IMR-90 (cell line): ENCODE measurements around the gene LMNTD2. TPM values are rescaled to one million over a fixed set of nuclear protein-coding genes. Genes with fewer than 3 reads are reported as not detected.

Experiments used
- ATAC-seq: fragments of 200-7000 bp; cut with Tn5 transposase; 2 replicates; pipeline ENCODE4 v1.9.1; 2020; ENCODE audit warnings: low read depth, mild to moderate bottlenecking, moderate library complexity
- BruUV-seq: library from RNA; stranded (reverse); fragments of 400-500 nt; replicated peaks from 2 replicates; lab custom pipeline; 2021; lab: Mats Ljungman, UMichigan
- CTCF ChIA-PET: fragments of 300-600 bp; formaldehyde crosslinking; extraction: SDS; loops from one replicate; lab custom pipeline; 2021; ENCODE audit warnings: antibody characterized with exemption; lab: Yijun Ruan, JAX
- POLR2A ChIA-PET: fragments of 300-600 bp; sonication (Branson Sonifier 250); formaldehyde crosslinking; loops from one replicate; lab custom pipeline; 2022; ENCODE audit warnings: antibody characterized with exemption; ENCODE audit not compliant: unreplicated experiment; lab: Charles Lee
- DNase-seq: peaks from one replicate; pipeline ENCODE4 v3.0.0; 2013
- H2AFZ ChIP-seq: replicated peaks from 2 replicates; pipeline ENCODE3; 2013; ENCODE audit warnings: low read length, mild to moderate bottlenecking; ENCODE audit not compliant: poor library complexity
- H2AK5ac ChIP-seq: 2 replicates; pipeline ENCODE4 v1.6.1; 2013; ENCODE audit warnings: low read depth, low read length, inconsistent platforms
- H2AK9ac ChIP-seq: replicated peaks from 2 replicates; pipeline ENCODE3; 2013; ENCODE audit warnings: mild to moderate bottlenecking, low read depth, low read length, moderate library complexity; ENCODE audit not compliant: poor library complexity
- H2BK120ac ChIP-seq: 2 replicates; pipeline ENCODE4 v1.6.1; 2013; ENCODE audit warnings: low read depth, low read length, inconsistent platforms
- H2BK15ac ChIP-seq: 3 replicates; pipeline ENCODE4 v1.6.1; 2013; ENCODE audit warnings: low read depth, low read length, inconsistent platforms
- H2BK20ac ChIP-seq: 2 replicates; pipeline ENCODE4 v1.6.1; 2013; ENCODE audit warnings: low read depth, mild to moderate bottlenecking, inconsistent platforms, low read length, moderate library complexity
- H2BK5ac ChIP-seq: 2 replicates; pipeline ENCODE4 v1.6.1; 2013; ENCODE audit warnings: mild to moderate bottlenecking, low read depth, low read length, inconsistent platforms; ENCODE audit not compliant: poor library complexity, severe bottlenecking
- H3K14ac ChIP-seq: replicated peaks from 2 replicates; pipeline ENCODE4 v1.6.1; 2013; ENCODE audit warnings: low read depth, low read length, inconsistent platforms
- H3K18ac ChIP-seq: 2 replicates; pipeline ENCODE4 v1.6.1; 2013; ENCODE audit warnings: low read depth, low read length, control low read depth
- H3K23ac ChIP-seq: 2 replicates; pipeline ENCODE4 v1.6.1; 2013; ENCODE audit warnings: low read depth, low read length, inconsistent platforms
- H3K27ac ChIP-seq: 2 replicates; pipeline ENCODE4 v1.5.1; 2013; ENCODE audit warnings: mild to moderate bottlenecking, control low read depth, low read length; ENCODE audit not compliant: insufficient read depth
- H3K27me3 ChIP-seq: 2 replicates; pipeline ENCODE4 v1.6.1; 2013; ENCODE audit warnings: low read length; ENCODE audit not compliant: control insufficient read depth, insufficient read depth
- H3K36me3 ChIP-seq: 2 replicates; pipeline ENCODE4 v1.6.1; 2013; ENCODE audit warnings: low read length, mixed read lengths; ENCODE audit not compliant: control insufficient read depth, insufficient read depth
- H3K4ac ChIP-seq: 2 replicates; pipeline ENCODE4 v1.6.1; 2013; ENCODE audit warnings: low read depth, low read length, inconsistent platforms
- H3K4me1 ChIP-seq: 2 replicates; pipeline ENCODE4 v1.6.1; 2013; ENCODE audit warnings: low read length, mixed read lengths; ENCODE audit not compliant: control insufficient read depth, insufficient read depth
- H3K4me2 ChIP-seq: 2 replicates; pipeline ENCODE4 v1.6.1; 2013; ENCODE audit warnings: low read depth, mild to moderate bottlenecking, control low read depth, low read length, moderate library complexity
- H3K4me3 ChIP-seq: 2 replicates; pipeline ENCODE4 v1.5.1; 2013; ENCODE audit warnings: low read depth, mild to moderate bottlenecking, control low read depth, low read length, moderate library complexity; ENCODE audit not compliant: insufficient read depth
- H3K56ac ChIP-seq: 2 replicates; pipeline ENCODE4 v1.6.1; 2013; ENCODE audit warnings: low read length, inconsistent platforms; ENCODE audit not compliant: insufficient read depth; ENCODE audit errors: extremely low read depth
- H3K79me1 ChIP-seq, 2 experiments: 2 replicates each; pipeline ENCODE4 v1.6.1; 2013; ENCODE audit warnings: low read length in 2 of 2, inconsistent platforms in 1 of 2, low read depth in 1 of 2
- H3K9ac ChIP-seq: 2 replicates; pipeline ENCODE4 v1.6.1; 2013; ENCODE audit warnings: low read depth, low read length, control low read depth
- H3K9me1 ChIP-seq: 2 replicates; pipeline ENCODE4 v1.6.1; 2013; ENCODE audit warnings: low read length, inconsistent platforms; ENCODE audit not compliant: insufficient read depth
- H3K9me3 ChIP-seq: 2 replicates; pipeline ENCODE4 v1.6.1; 2013; ENCODE audit warnings: low read length; ENCODE audit not compliant: control insufficient read depth, insufficient read depth
- H4K20me1 ChIP-seq: 2 replicates; pipeline ENCODE4 v1.6.1; 2013; ENCODE audit warnings: low read length, inconsistent platforms; ENCODE audit not compliant: insufficient read depth
- H4K5ac ChIP-seq: 2 replicates; pipeline ENCODE4 v1.6.1; 2013; ENCODE audit warnings: mild to moderate bottlenecking, low read depth, low read length, control low read depth
- H4K8ac ChIP-seq, 2 experiments: 2 replicates each; pipeline ENCODE4 v1.6.1; 2013; ENCODE audit warnings: low read depth in 2 of 2, low read length in 2 of 2, control low read depth in 1 of 2, inconsistent platforms in 1 of 2
- H4K91ac ChIP-seq: 2 replicates; pipeline ENCODE4 v1.6.1; 2013; ENCODE audit warnings: low read depth, low read length, inconsistent platforms; ENCODE audit not compliant: insufficient read depth
- BHLHE40 ChIP-seq: fragments of 150-350 bp; IDR thresholded peaks from 2 replicates; pipeline ENCODE4 v1.6.1; 2016; ENCODE audit warnings: mild to moderate bottlenecking, low read depth, low read length
- CEBPB ChIP-seq: IDR thresholded peaks from 2 replicates; pipeline ENCODE4 v1.6.1; 2012; ENCODE audit warnings: low read depth, low read length, improper control_type of control experiment
- CHD1 ChIP-seq: IDR thresholded peaks from 2 replicates; pipeline ENCODE4 v1.6.1; 2012; ENCODE audit warnings: low read depth, low read length, improper control_type of control experiment
- CTCF ChIP-seq: conservative IDR thresholded peaks from 2 replicates; pipeline ENCODE4 v1.5.1; 2012; ENCODE audit warnings: mild to moderate bottlenecking, low read depth, low read length, improper control_type of control experiment
- FOS ChIP-seq: fragments of 150-350 bp; IDR thresholded peaks from 2 replicates; pipeline ENCODE4 v1.6.1; 2016; ENCODE audit warnings: low read depth, low read length
- MAFK ChIP-seq: IDR thresholded peaks from 2 replicates; pipeline ENCODE4 v1.6.1; 2012; ENCODE audit warnings: low read depth, low read length, improper control_type of control experiment
- MAZ ChIP-seq: IDR thresholded peaks from 2 replicates; pipeline ENCODE4 v1.6.1; 2012; ENCODE audit warnings: low read depth, mild to moderate bottlenecking, low read length, improper control_type of control experiment, moderate library complexity, borderline replicate concordance
- MXI1 ChIP-seq: IDR thresholded peaks from 2 replicates; pipeline ENCODE4 v1.6.1; 2012; ENCODE audit warnings: low read depth, mild to moderate bottlenecking, low read length, moderate library complexity, borderline replicate concordance
- NFE2L2 ChIP-seq: fragments of 150-350 bp; IDR thresholded peaks from 2 replicates; pipeline ENCODE4 v1.6.1; 2016; ENCODE audit warnings: low read depth, mild to moderate bottlenecking, low read length
- POLR2A ChIP-seq: IDR thresholded peaks from 2 replicates; pipeline ENCODE4 v1.6.1; 2012; ENCODE audit warnings: mild to moderate bottlenecking, low read depth, low read length
- RAD21 ChIP-seq: IDR thresholded peaks from 2 replicates; pipeline ENCODE4 v1.6.1; 2012; ENCODE audit warnings: low read length, improper control_type of control experiment
- RCOR1 ChIP-seq: IDR thresholded peaks from 2 replicates; pipeline ENCODE4 v1.6.1; 2012; ENCODE audit warnings: mild to moderate bottlenecking, low read length, improper control_type of control experiment; ENCODE audit not compliant: insufficient replicate concordance
- RFX5 ChIP-seq: IDR thresholded peaks from 2 replicates; pipeline ENCODE4 v1.8.0; 2012; ENCODE audit warnings: low read depth, mild to moderate bottlenecking, low read length, moderate library complexity
- SMC3 ChIP-seq: fragments of 150-350 bp; IDR thresholded peaks from 2 replicates; pipeline ENCODE4 v1.6.1; 2016; ENCODE audit warnings: low read depth, mild to moderate bottlenecking, antibody characterized with exemption, low read length, moderate library complexity
- WGBS, 2 experiments: methylation state at CpG; one replicate each; pipeline versions ENCODE4 v1.1.5 to v1.1.7; 2013; ENCODE audit warnings: missing lambda C conversion rate in 2 of 2; ENCODE audit not compliant: insufficient read length in 1 of 2; ENCODE audit errors: extremely low coverage in 2 of 2; 5-methylcytosine and 5-hydroxymethylcytosine counted together
- dilution Hi-C: fragments of 300-500 bp; cut with HindIII; formaldehyde crosslinking; loops from one replicate; pipeline ENCODE4 v1.14.3; 2018; ENCODE audit warnings: low sequenced_read_pairs; ENCODE audit not compliant: unreplicated experiment
- in situ Hi-C: fragments of 300-500 bp; cut with MboI; formaldehyde crosslinking; loops from 3 replicates; pipeline ENCODE4 v1.14.3; 2019; ENCODE audit warnings: low sequenced_read_pairs, inconsistent platforms, mixed read lengths
- intact Hi-C: fragments of 100-400 bp; cut with micrococcal nuclease; formaldehyde crosslinking; loops from 2 replicates; pipeline ENCODE4 v1.10.0; 2022
- polyA plus RNA-seq, 3 experiments: library from polyadenylated mRNA; depleted of rRNA; stranded (reverse); fragments of >200 nt; gene quantifications; 2 replicates each; pipeline ENCODE4 v1.2.3, GENCODE V29; 2012; ENCODE audit warnings: low replicate concordance in 1 of 3
- total RNA-seq: library from RNA; depleted of rRNA; stranded (reverse); fragments of >200 nt; gene quantifications from 2 replicates; pipeline ENCODE4 v1.2.3, GENCODE V29; 2012
- TF ChIP-seq, protein P1 (sequence below): fragments of 150-350 bp; IDR thresholded peaks from 2 replicates; pipeline ENCODE4 v1.6.1; 2017; ENCODE audit warnings: mild to moderate bottlenecking, antibody characterized with exemption, low read length, low read depth
- TF ChIP-seq, protein P2 (sequence below): fragments of 150-350 bp; IDR thresholded peaks from 2 replicates; pipeline ENCODE4 v1.6.1; 2016; ENCODE audit warnings: low read depth, mild to moderate bottlenecking, low read length, moderate library complexity, borderline replicate concordance

LMNTD2 gene
- total and polyA plus RNA-seq, 2 of the 4 experiments (the other 2 are of a cell fraction) = 0.18 to 1.3 TPM

DNA sequence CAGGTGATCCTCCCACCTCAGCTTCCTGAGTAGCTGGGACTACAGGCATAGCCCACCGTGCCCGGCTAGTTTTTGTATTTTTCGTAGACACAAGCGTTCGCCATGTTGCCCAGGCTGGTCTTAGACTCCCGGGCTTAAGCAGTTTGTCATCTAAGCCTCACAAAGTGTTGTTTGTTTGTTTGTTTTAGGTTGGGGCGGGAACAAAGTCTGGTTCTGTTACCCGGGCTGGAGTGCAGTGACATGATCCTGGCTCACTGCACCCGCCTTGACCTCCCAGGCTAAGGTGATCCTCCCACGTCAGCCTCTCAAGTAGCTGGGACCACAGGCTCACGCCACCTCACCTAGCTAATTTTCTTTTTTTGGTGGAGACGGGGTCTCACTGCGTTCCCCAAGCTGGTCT, 42.6 kb upstream of the LMNTD2 start:
- no peak overlapping the region for H3K4ac ChIP-seq
- no peaks in the 10 kb centered on the region for H3K9me1 ChIP-seq
- TF ChIP-seq, protein P1, sequence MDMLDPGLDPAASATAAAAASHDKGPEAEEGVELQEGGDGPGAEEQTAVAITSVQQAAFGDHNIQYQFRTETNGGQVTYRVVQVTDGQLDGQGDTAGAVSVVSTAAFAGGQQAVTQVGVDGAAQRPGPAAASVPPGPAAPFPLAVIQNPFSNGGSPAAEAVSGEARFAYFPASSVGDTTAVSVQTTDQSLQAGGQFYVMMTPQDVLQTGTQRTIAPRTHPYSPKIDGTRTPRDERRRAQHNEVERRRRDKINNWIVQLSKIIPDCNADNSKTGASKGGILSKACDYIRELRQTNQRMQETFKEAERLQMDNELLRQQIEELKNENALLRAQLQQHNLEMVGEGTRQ = no peak
- TF ChIP-seq POLR2A (no peak), SMC3 (no peak), MXI1 (no peak), FOS (no peak), MAZ (no peak), NFE2L2 (no peak), CHD1 (no peak), RFX5 (no peak), CEBPB (no peak), RCOR1 (no peak), RAD21 (no peak), BHLHE40 (no peak), CTCF (no peak), MAFK (no peak)
- TF ChIP-seq, protein P2, sequence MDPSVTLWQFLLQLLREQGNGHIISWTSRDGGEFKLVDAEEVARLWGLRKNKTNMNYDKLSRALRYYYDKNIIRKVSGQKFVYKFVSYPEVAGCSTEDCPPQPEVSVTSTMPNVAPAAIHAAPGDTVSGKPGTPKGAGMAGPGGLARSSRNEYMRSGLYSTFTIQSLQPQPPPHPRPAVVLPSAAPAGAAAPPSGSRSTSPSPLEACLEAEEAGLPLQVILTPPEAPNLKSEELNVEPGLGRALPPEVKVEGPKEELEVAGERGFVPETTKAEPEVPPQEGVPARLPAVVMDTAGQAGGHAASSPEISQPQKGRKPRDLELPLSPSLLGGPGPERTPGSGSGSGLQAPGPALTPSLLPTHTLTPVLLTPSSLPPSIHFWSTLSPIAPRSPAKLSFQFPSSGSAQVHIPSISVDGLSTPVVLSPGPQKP = no peak
- DNase-seq = no peak
- 0 out of 2 replicates have a peak, but pooled peaks cover 4% of the 10 kb centered on the region for H4K20me1 ChIP-seq
- WGBS, 2 experiments = 67% methylated on average over 3 of the region's 13 CpGs; no CpG with 5 or more reads in 1 of the 2 experiments
- no peak overlapping the region for H2BK120ac ChIP-seq
- no peak overlapping the region for H2BK5ac ChIP-seq
- peaks cover 10 to 31% of the 10 kb centered on the region in 2 experiments for H3K79me1 ChIP-seq
- H2AK5ac ChIP-seq = no peak overlapping the region
- no peak for ATAC-seq
- no peak overlapping the region for H3K56ac ChIP-seq
- H3K4me2 ChIP-seq = no peak overlapping the region
- POLR2A ChIA-PET = no interaction called here
- no peak overlapping the region for H2BK20ac ChIP-seq
- H4K91ac ChIP-seq = no peak overlapping the region
- H2AFZ ChIP-seq = no peak overlapping the region
- no peak overlapping the region for H4K8ac ChIP-seq
- in situ Hi-C loops = no loop called here
- H3K27ac ChIP-seq = no peak overlapping the region
- intact Hi-C loops = no loop called here
- no TSS peak for BruUV-seq
- no peak overlapping the region for H4K5ac ChIP-seq
- H2AK9ac ChIP-seq = no peak overlapping the region
- H3K23ac ChIP-seq = no peak overlapping the region
- H2BK15ac ChIP-seq = no peak overlapping the region
- H3K27me3 ChIP-seq = no peaks in the 10 kb centered on the region
- no peaks in the 10 kb centered on the region for H3K4me1 ChIP-seq
- H3K18ac ChIP-seq = no peak overlapping the region
- CTCF ChIA-PET = no interaction called here
- no peak overlapping the region for H3K9ac ChIP-seq
- H3K36me3 ChIP-seq = peaks cover 76% of the 10 kb centered on the region
- H3K14ac ChIP-seq = no peak overlapping the region
- dilution Hi-C loops = no loop called here
- no peaks in the 10 kb centered on the region for H3K9me3 ChIP-seq
- H3K4me3 ChIP-seq = no peak overlapping the region
